ENCODE results near the gene CERS1.

CERS1 gene

DNA sequence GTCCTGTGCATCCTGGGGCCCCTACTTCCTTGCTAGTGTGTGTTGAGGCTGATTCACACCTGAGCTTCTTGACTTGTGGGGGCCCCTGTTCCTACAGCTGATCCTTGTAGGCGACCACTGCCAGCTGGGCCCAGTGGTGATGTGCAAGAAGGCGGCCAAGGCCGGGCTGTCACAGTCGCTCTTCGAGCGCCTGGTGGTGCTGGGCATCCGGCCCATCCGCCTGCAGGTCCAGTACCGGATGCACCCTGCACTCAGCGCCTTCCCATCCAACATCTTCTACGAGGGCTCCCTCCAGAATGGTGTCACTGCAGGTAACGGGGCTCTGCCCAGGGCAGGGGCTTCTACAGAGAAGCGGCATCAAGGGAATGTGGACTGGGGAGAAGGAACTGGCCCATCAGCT, 38.7 kb downstream of the CERS1 start:
- H3F3A ChIP-seq (ENCODE audit: insufficient read depth, low read length) = no peaks in the 10 kb centered on the region
- no peak overlapping the region for H3K9ac ChIP-seq (ENCODE audit: low read length)
- H3K79me2 ChIP-seq (ENCODE audit: insufficient read depth, low read length) = no peaks in the 10 kb centered on the region
- no peak overlapping the region for H3K27ac ChIP-seq (ENCODE audit: low read depth, low read length, poor library complexity, severe bottlenecking)
- H3K4me3 ChIP-seq (ENCODE audit: low read depth, low read length, poor library complexity, severe bottlenecking) = no peak overlapping the region
- no peaks in the 10 kb centered on the region for H3K9me3 ChIP-seq (ENCODE audit: low read length)
- H4K20me1 ChIP-seq (ENCODE audit: insufficient read depth, low read length) = no peaks in the 10 kb centered on the region
- no peaks in the 10 kb centered on the region for H3K4me1 ChIP-seq (ENCODE audit: insufficient read depth, low read length, severe bottlenecking)
- no peak for TF ChIP-seq EZH2 (IDR thresholded peaks at IDR 0.05; ENCODE audit: borderline replicate concordance, low read length)
- TF ChIP-seq, protein P1, sequence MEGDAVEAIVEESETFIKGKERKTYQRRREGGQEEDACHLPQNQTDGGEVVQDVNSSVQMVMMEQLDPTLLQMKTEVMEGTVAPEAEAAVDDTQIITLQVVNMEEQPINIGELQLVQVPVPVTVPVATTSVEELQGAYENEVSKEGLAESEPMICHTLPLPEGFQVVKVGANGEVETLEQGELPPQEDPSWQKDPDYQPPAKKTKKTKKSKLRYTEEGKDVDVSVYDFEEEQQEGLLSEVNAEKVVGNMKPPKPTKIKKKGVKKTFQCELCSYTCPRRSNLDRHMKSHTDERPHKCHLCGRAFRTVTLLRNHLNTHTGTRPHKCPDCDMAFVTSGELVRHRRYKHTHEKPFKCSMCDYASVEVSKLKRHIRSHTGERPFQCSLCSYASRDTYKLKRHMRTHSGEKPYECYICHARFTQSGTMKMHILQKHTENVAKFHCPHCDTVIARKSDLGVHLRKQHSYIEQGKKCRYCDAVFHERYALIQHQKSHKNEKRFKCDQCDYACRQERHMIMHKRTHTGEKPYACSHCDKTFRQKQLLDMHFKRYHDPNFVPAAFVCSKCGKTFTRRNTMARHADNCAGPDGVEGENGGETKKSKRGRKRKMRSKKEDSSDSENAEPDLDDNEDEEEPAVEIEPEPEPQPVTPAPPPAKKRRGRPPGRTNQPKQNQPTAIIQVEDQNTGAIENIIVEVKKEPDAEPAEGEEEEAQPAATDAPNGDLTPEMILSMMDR (IDR thresholded peaks at IDR 0.05; ENCODE audit: low read length) = no peak
- no peaks in the 10 kb centered on the region for H3K27me3 ChIP-seq (ENCODE audit: insufficient read depth, low read length)
- H3K36me3 ChIP-seq (ENCODE audit: insufficient read depth, low read length) = peaks cover 99% of the 10 kb centered on the region
- H3K9me2 ChIP-seq (ENCODE audit: low read depth, low read length) = no peaks in the 10 kb centered on the region
- no peak overlapping the region for H2AFZ ChIP-seq (ENCODE audit: low read length)
- H3K4me2 ChIP-seq (ENCODE audit: low read length) = no peak overlapping the region

DNA sequence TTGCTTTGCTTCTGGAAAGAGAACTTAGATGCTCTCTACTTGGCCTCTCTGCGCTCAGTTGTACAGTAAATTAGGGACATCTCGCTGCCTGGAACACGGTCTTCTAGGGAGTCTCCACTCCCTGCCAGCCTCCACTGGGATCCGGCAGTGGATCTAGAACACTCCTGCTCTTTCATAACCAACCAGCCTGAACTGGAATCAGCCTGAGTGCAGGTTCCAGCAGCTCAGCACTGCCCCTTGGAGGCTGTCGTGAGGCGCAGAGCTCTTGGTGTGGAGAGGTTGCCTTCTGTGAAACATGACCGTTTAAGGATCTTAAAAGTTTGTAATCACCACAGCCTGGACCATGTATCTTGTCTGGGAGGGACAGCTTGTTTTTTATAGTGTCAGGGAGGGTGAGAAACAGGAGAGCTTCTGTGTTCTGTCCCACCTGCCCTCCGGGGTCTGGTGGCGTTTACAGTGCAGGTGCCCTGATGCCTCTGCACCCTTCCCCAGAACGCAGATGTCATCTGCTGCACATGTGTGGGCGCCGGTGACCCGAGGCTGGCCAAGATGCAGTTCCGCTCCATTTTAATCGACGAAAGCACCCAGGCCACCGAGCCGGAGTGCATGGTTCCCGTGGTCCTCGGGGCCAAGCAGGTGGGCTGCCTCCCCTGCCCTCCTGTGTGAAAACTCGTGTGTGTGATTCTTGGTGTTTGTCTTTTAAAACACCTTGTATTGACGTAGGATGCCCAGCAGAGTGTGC, 39.4 kb downstream of the CERS1 start:
- H2AFZ ChIP-seq (ENCODE audit: low read length) = no peak overlapping the region
- no peak overlapping the region for H3K4me2 ChIP-seq (ENCODE audit: low read length)
- no peaks in the 10 kb centered on the region for H3K27me3 ChIP-seq (ENCODE audit: insufficient read depth, low read length)
- no peaks in the 10 kb centered on the region for H4K20me1 ChIP-seq (ENCODE audit: insufficient read depth, low read length)
- H3K79me2 ChIP-seq (ENCODE audit: insufficient read depth, low read length) = no peaks in the 10 kb centered on the region
- H3K9me2 ChIP-seq (ENCODE audit: low read depth, low read length) = no peaks in the 10 kb centered on the region
- no peak overlapping the region for H3K4me3 ChIP-seq (ENCODE audit: low read depth, low read length, poor library complexity, severe bottlenecking)
- H3K4me1 ChIP-seq (ENCODE audit: insufficient read depth, low read length, severe bottlenecking) = no peaks in the 10 kb centered on the region
- H3K9ac ChIP-seq (ENCODE audit: low read length) = no peak overlapping the region
- H3K36me3 ChIP-seq (ENCODE audit: insufficient read depth, low read length) = peaks cover 99% of the 10 kb centered on the region
- H3K9me3 ChIP-seq (ENCODE audit: low read length) = no peaks in the 10 kb centered on the region
- TF ChIP-seq, protein P1 (IDR thresholded peaks at IDR 0.05; ENCODE audit: low read length) = peak; percentile 32
- no peak for TF ChIP-seq EZH2 (IDR thresholded peaks at IDR 0.05; ENCODE audit: borderline replicate concordance, low read length)
- H3K27ac ChIP-seq (ENCODE audit: low read depth, low read length, poor library complexity, severe bottlenecking) = no peak overlapping the region
- no peaks in the 10 kb centered on the region for H3F3A ChIP-seq (ENCODE audit: insufficient read depth, low read length)

DNA sequence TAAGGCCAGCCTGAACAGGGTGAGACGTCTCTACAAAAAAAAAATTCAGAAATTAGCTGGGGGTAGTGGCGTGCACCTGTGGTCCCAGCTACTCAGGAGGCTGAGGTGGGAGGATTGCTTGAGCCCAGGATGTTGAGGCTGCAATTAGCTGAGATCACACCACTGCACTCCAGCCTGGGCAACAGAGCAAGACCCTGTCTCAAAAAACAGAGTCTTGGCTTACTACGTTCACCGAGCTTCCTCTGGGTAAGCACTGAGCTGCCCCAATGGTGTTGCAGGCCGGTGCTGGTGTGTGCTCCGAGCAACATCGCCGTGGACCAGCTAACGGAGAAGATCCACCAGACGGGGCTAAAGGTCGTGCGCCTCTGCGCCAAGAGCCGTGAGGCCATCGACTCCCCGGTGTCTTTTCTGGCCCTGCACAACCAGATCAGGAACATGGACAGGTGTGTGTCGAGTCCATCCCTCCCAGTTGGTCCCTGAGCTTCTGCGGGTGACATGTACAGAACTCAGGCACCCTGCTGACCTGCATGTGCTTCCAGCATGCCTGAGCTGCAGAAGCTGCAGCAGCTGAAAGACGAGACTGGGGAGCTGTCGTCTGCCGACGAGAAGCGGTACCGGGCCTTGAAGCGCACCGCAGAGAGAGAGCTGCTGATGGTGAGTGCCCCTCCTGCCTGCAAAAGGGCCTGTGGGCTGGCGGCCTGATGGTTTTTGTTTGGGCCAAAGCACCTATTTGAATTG, 40.1 kb downstream of the CERS1 start:
- no peaks in the 10 kb centered on the region for H3F3A ChIP-seq (ENCODE audit: insufficient read depth, low read length)
- H3K27ac ChIP-seq (ENCODE audit: low read depth, low read length, poor library complexity, severe bottlenecking) = no peak overlapping the region
- H3K4me3 ChIP-seq (ENCODE audit: low read depth, low read length, poor library complexity, severe bottlenecking) = no peak overlapping the region
- TF ChIP-seq EZH2 (IDR thresholded peaks at IDR 0.05; ENCODE audit: borderline replicate concordance, low read length) = no peak
- TF ChIP-seq, protein P1 (IDR thresholded peaks at IDR 0.05; ENCODE audit: low read length) = no peak
- H4K20me1 ChIP-seq (ENCODE audit: insufficient read depth, low read length) = no peaks in the 10 kb centered on the region
- H3K9me2 ChIP-seq (ENCODE audit: low read depth, low read length) = no peaks in the 10 kb centered on the region
- no peaks in the 10 kb centered on the region for H3K79me2 ChIP-seq (ENCODE audit: insufficient read depth, low read length)
- H3K4me2 ChIP-seq (ENCODE audit: low read length) = no peak overlapping the region
- H3K9me3 ChIP-seq (ENCODE audit: low read length) = no peaks in the 10 kb centered on the region
- H3K36me3 ChIP-seq (ENCODE audit: insufficient read depth, low read length) = peaks cover 99% of the 10 kb centered on the region
- H3K9ac ChIP-seq (ENCODE audit: low read length) = no peak overlapping the region
- H3K4me1 ChIP-seq (ENCODE audit: insufficient read depth, low read length, severe bottlenecking) = no peaks in the 10 kb centered on the region
- no peak overlapping the region for H2AFZ ChIP-seq (ENCODE audit: low read length)
- no peaks in the 10 kb centered on the region for H3K27me3 ChIP-seq (ENCODE audit: insufficient read depth, low read length)

Data from OCI-LY1 (cell line).